ENCODE measurements around the gene NDUFS7. TPM values are rescaled to one million over a fixed set of nuclear protein-coding genes. Genes with fewer than 3 reads are reported as not detected.

The NDUFS7 gene
- total RNA-seq, 2 donors from 2014 or later: 50.9 to 54.7 TPM

DNA sequence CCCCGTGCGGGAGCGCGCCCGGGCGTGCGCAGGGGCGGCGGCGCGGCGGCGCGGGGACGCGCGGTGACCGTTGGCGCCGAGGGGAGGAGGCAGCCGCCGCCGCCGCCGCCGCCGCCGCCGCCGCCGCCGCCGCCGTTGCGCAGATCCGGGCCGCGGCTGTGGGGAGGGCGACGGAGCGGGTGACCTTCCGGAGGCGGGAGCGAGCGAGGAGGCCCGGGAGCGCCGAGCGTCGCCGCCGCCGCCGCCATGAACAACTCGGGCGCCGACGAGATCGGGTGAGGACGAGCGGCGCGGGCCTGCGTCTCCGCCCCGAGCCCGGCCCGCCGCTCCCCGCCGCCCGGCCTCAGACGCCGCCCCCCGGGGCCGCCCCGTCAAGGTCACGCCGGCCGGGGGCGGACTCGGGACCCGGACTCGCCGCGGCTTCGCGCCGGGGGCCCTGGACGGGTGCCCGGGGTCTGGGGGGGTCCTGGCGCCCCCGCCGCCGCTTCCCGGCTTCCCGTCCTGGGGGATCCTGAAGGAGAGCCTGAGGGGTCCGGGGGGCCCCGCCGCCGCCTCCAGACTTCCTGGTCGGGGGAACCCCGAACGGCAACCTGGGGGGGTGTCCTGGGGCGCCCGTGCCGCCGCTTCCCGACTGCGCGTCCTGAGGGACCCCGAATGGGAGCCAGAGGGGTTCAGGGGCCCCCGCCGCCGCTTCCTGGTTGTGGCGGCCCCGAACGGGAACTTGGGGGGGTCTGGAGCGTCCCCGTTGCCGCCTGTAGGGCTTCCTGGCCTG is 24.0 kb downstream of the NDUFS7 start, which contains the start of gene DAZAP1:
Gene DAZAP1, plus strand, starts transcription at position 59 of the 772 bp plus-strand sequence. Its CDS starts 188 bp downstream, at position 247.
- Mint-ChIP-seq H3K4me1 (peaks cover 38% of the 10 kb centered on the region), H3K36me3 (ENCODE audit: low read depth) (peaks cover 2% of the 10 kb centered on the region), H3K27ac (peak within 1 kb of the TSS; percentile 96), H3K27me3 (no peaks in the 10 kb centered on the region), H3K4me3 (peak within 1 kb of the TSS; percentile 94)
- DNase-seq (peak; percentile 42 to 44 (median 43)), ATAC-seq (peak; percentile 33)
- H3K9me3 ChIP-seq (ENCODE audit: control insufficient read depth, low read length, poor library complexity, severe bottlenecking): no peaks in the 10 kb centered on the region

DNA sequence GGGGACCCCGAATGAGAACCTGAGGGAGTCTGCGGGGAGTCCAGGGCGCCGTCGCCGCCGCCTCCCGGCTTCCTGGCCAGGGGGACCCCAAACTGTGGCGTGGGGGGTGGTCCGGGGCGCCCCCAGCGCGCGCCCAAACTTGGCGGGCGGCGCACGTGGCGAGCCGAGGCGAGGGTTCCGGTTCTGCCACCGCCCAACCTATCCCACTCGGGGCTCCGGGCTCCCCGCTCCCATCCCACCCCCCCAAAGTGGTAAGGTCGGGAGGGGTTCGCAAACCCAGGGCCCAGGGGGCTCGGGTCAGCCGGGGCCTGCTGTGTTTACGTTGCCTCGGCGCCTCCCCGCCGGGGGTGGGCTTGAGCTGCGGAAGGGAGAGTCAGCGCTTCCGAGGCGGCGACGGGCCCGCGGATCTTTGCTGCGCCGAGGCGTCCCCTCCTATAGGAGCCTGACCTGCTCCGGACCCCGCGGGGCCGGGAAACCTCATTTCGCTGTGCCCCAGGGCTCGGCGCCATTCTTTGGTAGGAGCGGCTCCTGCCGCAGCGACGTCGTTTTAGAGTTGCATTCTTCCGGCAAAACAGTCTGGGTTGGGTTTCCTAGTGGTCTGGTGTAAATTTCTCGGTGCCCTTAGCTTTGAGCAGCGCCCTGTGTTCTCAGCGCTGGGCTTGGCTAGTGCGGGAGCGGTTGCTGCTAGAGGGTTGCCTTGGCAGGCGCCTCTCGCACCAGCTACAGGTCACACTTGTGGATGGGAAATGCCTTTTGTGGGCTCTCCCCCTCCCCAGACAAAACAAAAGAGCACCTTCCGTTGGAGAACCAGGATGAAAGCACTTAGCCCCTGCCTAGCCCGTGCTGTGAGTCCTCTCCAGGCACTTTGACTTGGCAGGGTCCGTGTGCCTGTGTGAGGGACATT is 24.8 kb downstream of the NDUFS7 start:
- no peaks in the 10 kb centered on the region for H3K9me3 ChIP-seq (ENCODE audit: control insufficient read depth, low read length, poor library complexity, severe bottlenecking)
- Mint-ChIP-seq H3K27ac (peak overlapping the region; percentile 96), H3K27me3 (no peaks in the 10 kb centered on the region), H3K36me3 (ENCODE audit: low read depth) (peaks cover 2% of the 10 kb centered on the region), H3K4me1 (peaks cover 44% of the 10 kb centered on the region), H3K4me3 (peak overlapping the region; percentile 94)
- DNase-seq (peak; percentile 35 to 57 (median 37)), ATAC-seq (peak; percentile 32)

DNA sequence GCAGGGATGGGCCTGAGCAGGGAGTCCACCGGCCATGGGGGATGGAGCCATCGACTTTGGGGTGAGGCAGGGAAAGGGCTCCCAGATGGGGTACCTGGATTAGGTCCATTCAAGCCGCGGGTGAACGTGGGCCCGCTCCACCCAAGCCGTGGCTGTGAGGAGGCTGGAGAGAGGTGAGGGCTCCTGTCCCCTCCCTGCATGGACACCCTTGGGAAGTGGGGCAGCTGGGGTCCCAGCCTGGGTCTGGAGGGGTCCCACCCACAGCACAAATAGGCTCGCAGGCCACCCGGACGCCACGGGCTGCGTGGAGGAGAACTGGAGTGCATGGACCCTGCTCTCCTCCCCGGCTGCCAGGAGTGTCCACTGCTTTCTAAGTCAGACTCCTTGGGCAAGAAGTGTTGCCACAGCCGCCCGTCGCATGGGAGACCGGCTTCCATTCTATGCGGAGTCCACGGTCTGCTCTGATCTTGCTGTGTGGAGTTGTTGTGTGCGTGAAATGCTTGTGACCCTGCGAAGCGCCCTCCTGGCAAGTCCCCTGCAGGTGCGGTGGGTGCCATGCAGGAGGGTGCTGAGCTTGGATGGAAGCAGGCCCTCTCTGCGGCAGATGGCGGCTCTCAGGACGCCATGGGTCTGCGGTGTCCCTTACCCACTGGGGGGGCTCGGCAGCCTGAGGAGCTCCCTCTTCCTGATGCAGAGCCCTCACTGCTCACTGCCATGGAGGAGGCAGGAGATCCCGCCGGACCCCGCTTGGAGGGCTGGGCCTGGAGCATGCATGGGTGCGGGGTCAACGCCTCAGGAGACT is 25.7 kb downstream of the NDUFS7 start:
- no peaks in the 10 kb centered on the region for H3K27me3 Mint-ChIP-seq
- no peaks in the 10 kb centered on the region for H3K9me3 ChIP-seq (ENCODE audit: control insufficient read depth, low read length, poor library complexity, severe bottlenecking)
- H3K4me1 Mint-ChIP-seq: peaks cover 45% of the 10 kb centered on the region
- peak overlapping the region; percentile 94 for H3K4me3 Mint-ChIP-seq
- H3K27ac Mint-ChIP-seq: peak overlapping the region; percentile 96
- peaks cover 2% of the 10 kb centered on the region for H3K36me3 Mint-ChIP-seq (ENCODE audit: low read depth)
- ATAC-seq: no peak
- no peak for DNase-seq

DNA sequence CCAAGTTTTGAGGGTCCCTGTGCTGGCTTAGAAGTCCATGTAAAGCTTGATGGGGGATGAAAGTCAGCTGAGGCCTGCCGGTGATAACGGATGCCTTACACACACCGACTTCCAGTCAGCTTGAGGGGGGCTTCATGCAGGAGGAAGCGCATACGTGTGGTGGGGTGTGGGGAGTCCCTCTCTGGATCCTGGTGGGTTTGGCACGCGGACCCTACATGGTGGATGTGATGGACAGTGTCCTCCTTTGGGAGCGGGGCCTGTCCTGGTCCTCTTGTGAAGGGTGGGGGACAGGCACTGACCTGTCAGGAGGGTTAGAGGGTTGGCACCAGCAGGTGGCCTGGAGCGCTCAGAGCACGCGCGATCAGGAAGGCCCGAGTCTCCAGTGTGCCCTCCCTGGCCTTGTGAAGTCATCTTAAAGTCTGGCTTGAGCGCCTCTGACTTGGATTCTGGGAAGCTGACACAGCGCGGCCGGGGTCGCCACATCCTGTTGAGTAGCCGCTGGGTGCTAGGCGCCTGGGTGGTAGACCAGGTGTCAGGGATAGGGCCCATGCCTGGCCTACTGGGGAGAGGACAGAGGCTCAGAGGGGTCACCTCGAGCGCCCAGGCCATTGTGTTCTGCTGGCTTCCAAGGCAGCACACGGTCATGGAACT is 26.6 kb downstream of the NDUFS7 start:
- peak overlapping the region; percentile 94 for H3K4me3 Mint-ChIP-seq
- no peak for ATAC-seq
- H3K27ac Mint-ChIP-seq: peak overlapping the region; percentile 96
- H3K36me3 Mint-ChIP-seq (ENCODE audit: low read depth): peaks cover 2% of the 10 kb centered on the region
- H3K9me3 ChIP-seq (ENCODE audit: control insufficient read depth, low read length, poor library complexity, severe bottlenecking): no peaks in the 10 kb centered on the region
- peaks cover 47% of the 10 kb centered on the region for H3K4me1 Mint-ChIP-seq
- no peak for DNase-seq
- H3K27me3 Mint-ChIP-seq: no peaks in the 10 kb centered on the region

DNA sequence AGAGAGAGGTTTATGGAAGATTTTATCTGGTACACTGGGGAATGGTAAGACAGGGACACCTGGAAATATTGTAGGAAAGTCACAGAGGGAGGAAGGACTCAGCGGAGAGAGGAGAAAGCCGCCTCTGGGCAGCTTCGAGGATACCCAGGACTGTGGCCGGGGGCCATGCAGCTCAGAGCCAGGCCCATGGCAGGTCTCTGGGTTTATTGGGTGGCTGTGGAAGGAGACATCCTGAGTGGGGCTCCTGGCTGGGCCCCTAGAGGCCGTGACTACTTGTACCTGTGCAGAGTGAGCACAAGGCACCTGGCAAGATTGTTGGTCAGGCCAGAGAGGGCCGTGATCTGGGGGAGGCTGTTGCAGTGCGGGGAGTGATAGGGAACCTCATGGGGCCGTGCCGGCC is 27.1 kb downstream of the NDUFS7 start:
- peak overlapping the region; percentile 96 for H3K27ac Mint-ChIP-seq
- no peaks in the 10 kb centered on the region for H3K27me3 Mint-ChIP-seq
- peaks cover 2% of the 10 kb centered on the region for H3K36me3 Mint-ChIP-seq (ENCODE audit: low read depth)
- H3K9me3 ChIP-seq (ENCODE audit: control insufficient read depth, low read length, poor library complexity, severe bottlenecking): no peaks in the 10 kb centered on the region
- ATAC-seq (no peak), DNase-seq (no peak)
- H3K4me3 Mint-ChIP-seq: peak overlapping the region; percentile 94
- H3K4me1 Mint-ChIP-seq: peaks cover 53% of the 10 kb centered on the region

DNA sequence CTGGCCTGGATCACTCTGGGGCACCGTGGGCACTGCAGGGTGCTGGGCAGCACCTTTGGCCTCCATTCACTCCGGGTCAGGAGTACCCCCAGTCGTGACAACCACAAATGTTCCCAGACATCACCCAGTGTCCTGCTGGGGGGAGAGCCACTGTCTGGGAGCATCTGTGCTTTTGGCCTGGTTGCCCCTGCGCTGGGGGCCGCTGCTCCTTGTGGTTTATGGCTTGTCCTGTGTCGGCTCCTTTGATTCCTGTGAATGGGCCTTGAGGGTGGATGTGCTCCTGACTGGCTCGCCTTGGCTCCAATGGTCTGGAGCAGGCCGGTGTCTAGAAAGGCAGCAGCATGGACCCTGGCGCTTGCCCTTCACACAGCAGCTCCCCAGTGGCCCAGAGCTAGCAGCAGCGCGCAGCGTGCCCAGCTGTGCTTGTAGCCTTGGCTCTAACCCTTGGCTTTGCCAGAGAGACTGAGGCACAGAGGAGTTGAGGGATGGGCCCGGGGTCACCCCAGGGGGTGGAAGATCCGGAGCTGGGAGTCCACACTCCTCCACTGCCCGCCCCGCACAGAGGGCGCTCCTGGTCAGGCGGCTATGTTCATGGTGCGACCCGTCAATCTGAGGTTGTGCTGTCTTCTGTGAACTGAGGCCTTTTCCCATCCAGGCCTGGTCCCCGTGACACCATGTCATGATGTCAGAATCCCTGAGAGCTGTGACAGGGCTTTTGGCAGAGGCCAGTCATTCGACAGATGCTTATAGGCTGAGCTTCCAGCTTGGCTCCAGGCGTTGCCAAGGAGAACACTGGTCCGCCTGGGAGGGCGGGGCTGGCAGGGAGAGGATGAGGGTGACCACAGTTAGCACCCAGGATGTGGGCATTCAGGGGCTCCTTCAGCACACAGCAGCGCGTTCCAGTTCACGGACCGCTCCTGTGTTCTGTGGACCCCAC is 27.8 kb downstream of the NDUFS7 start:
- Mint-ChIP-seq H3K4me1 (peaks cover 57% of the 10 kb centered on the region), H3K36me3 (ENCODE audit: low read depth) (peaks cover 2% of the 10 kb centered on the region), H3K27ac (peak overlapping the region; percentile 96), H3K4me3 (peak overlapping the region; percentile 94), H3K27me3 (no peaks in the 10 kb centered on the region)
- DNase-seq (no peak), ATAC-seq (no peak)
- H3K9me3 ChIP-seq (ENCODE audit: control insufficient read depth, low read length, poor library complexity, severe bottlenecking): no peaks in the 10 kb centered on the region

DNA sequence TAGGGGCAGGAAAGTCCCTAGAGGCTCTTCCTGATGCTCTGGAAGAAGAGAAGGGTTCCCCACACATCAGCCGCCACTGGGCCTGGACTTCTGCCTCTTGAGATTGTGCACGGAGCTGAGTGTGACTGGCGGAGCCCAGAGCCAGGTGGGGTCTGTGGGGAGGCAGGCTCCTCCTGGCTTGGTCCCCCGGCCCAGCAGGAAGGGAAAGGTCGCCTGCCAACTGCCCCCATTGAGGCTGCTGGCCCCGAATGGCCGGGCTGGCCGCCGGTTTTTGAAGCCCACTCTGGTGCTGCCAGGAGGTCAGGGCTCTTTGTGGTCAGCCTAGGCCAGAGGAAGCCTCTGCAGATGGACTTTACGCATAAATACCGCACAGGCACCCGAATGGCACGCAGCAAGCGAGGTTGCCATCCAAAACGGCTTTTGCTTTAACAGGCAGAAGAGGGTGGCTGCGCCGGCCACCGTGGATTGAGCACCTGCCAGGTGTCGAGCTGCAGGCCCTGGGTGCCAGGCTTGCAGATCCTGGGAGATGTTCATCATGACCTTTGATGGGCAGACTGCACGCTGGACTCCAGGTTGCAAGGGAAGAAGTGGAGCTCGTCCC is 28.7 kb downstream of the NDUFS7 start:
- H3K36me3 Mint-ChIP-seq (ENCODE audit: low read depth): peaks cover 2% of the 10 kb centered on the region
- DNase-seq (no peak), ATAC-seq (no peak)
- H3K27ac Mint-ChIP-seq: peak overlapping the region; percentile 96
- peak overlapping the region; percentile 94 for H3K4me3 Mint-ChIP-seq
- H3K4me1 Mint-ChIP-seq: peaks cover 62% of the 10 kb centered on the region
- H3K9me3 ChIP-seq (ENCODE audit: control insufficient read depth, low read length, poor library complexity, severe bottlenecking): no peaks in the 10 kb centered on the region
- no peaks in the 10 kb centered on the region for H3K27me3 Mint-ChIP-seq

DNA sequence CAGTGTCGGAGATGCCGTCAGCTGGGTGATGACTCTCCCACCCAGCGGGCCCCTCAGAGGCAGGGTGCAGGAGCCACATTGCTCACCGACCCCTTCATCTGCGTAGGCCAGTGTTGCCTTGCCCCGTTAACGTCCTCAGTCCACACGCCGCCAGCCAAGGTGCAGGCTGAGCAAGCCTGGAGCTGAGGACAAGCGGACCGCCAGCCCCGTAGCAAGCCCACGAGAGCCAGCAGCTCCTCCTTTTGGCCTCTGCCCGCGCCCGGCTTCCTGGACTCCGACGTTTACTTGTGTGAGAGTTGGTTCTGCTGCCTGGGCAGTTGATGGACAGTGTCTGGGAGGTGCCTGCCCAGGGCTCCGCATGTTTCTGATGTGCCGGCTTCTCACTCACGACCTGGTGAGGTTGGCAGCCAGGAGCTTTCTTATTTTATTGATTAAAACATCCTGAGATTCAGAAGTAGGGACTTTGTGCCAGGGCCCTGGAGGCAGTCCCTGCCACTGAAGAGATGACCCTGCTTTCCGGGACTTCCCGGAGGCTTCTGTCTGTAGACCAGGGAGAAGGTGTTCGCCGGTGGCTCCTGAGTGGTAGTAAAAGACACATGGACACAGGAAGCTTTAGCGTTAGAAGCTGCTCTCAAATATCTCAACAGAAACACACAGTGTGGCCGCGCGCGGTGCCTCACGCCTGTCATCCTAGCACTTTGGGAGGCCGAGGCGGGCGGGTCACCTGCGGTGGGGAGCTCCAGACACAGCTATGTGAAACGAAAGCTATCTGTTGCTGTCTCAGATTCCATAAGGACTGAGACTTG is 29.5 kb downstream of the NDUFS7 start:
- H3K9me3 ChIP-seq (ENCODE audit: control insufficient read depth, low read length, poor library complexity, severe bottlenecking): no peaks in the 10 kb centered on the region
- Mint-ChIP-seq H3K36me3 (ENCODE audit: low read depth) (peaks cover 2% of the 10 kb centered on the region), H3K27me3 (no peaks in the 10 kb centered on the region), H3K4me1 (peaks cover 64% of the 10 kb centered on the region), H3K27ac (peak overlapping the region; percentile 68), H3K4me3 (peak overlapping the region; percentile 70)
- DNase-seq (no peak), ATAC-seq (no peak)

DNA sequence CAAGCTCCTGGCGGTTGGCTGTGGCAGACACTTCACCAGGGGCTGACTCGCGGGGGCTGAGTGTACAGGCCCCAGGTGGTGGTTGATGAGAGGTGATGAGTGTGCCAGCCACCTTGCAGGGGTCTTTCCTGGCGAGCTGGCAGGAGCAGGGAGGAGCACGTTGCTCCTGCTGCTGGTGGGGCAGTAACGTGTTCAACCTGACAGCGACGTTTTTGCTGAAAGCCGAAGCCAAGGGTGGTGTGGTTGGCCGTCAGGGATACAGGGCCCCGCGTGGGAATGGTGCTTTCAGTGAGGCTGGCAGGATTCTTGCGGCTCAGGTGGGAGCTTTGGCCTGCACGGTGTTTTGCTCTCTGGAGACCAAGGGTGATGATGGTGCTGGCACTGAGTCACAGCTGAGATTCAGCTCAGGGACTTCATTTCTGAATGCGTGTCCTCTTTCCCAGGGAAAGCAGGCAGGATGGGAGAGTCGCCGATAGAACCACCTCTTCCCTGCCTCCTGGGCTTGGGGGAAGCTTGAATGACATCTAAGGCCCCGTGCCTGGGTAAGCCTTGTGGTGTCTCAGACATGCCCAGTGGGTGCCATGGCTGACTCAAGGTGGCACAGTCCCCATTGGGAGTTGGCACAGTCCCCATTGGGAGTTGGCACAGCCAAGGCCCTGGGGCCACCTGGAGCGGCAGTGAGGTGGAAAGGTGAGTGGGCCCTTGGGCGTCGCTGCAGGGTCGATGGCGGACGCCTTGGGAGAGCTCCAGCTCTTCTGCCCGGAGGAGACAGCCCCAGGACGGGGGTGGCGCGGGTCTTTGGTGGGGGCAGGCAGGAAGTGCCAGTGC is 32.5 kb downstream of the NDUFS7 start:
- Mint-ChIP-seq H3K27ac (peak overlapping the region; percentile 90), H3K36me3 (ENCODE audit: low read depth) (no peaks in the 10 kb centered on the region), H3K4me3 (peak overlapping the region; percentile 86), H3K4me1 (peaks cover 43% of the 10 kb centered on the region), H3K27me3 (no peaks in the 10 kb centered on the region)
- DNase-seq: no peak
- no peak for ATAC-seq
- H3K9me3 ChIP-seq (ENCODE audit: control insufficient read depth, low read length, poor library complexity, severe bottlenecking): no peaks in the 10 kb centered on the region

DNA sequence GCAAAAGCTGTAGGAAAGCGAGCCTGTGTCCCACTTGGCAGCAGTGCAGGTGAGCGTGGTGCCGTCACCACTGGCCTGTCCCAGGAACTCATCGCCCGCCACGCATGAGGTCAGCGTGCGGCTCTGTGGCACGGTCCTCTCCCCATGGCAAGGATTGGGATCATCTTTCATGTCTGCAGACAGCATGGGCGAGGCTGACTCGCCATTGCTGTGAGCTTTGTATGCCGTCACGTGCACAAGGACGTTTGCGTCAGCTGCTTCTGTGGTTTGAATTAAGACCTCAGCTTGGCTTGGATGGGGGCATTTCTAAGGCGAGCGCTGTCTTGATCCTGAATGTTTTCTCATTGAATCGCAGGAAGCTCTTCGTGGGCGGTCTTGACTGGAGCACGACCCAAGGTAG is 33.4 kb downstream of the NDUFS7 start:
- Mint-ChIP-seq H3K27me3 (no peaks in the 10 kb centered on the region), H3K36me3 (ENCODE audit: low read depth) (no peaks in the 10 kb centered on the region), H3K27ac (peak overlapping the region; percentile 8), H3K4me1 (peaks cover 37% of the 10 kb centered on the region), H3K4me3 (peak overlapping the region; percentile 66)
- no peaks in the 10 kb centered on the region for H3K9me3 ChIP-seq (ENCODE audit: control insufficient read depth, low read length, poor library complexity, severe bottlenecking)
- DNase-seq (no peak), ATAC-seq (no peak)

Data from T-helper 17 cell (primary cell).